GM18951 (cell line): ENCODE results near the gene DICER1.

Experiments
- POLR2A ChIP-seq: IDR thresholded peaks from 4 replicates; pipeline ENCODE4 v1.6.1; 2011; ENCODE audit warnings: mild to moderate bottlenecking; ENCODE audit not compliant: insufficient read length, insufficient read depth; ENCODE audit errors: extremely low read depth
- in situ Hi-C: fragments of 300-500 bp; cut with MboI; formaldehyde crosslinking; loops from one replicate; pipeline ENCODE4 v1.12.0; 2022; ENCODE audit warnings: low sequenced_read_pairs, mixed read lengths, inconsistent platforms; ENCODE audit not compliant: unreplicated experiment

The DICER1 gene

DNA sequence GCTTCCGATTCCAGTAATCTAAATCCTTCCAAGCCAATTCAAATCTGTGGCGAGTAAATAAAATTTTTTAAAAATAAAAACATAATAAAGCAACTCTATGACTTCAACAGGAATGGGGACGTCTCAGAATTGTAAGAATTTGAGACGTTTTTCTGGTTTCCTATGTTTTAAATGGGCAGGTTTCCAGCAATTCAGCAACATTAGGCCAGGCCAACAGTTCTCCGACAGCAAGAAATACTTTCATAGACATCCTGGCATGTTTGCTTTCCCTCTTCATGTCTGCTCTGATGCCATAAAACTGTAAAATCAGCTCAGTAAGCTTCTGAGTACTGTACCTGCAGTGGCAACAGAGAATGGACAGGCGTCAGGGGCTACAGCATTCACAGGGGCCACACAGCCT is 35.8 kb upstream of the DICER1 start:
- in situ Hi-C loops = no loop called here
- no peak for TF ChIP-seq POLR2A

DNA sequence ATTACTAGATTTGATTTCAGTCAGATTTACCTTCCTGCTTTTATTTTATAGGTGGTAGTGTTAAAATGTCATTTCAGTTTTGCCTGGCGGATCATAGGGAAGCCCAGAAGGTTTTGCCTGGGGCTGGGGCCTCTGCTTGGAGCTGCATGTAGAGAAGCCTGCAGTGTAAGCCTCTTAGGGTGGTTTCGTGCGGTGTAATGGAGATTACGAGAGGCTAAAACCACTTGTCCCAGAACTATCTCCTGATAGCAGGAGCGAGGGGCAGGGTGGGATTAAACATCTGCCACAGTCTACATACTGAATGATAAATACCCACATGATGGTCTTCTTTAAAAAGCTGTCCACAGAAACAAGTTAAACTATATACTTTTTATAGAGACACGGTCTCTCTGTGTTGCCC is 35.0 kb upstream of the DICER1 start:
- in situ Hi-C loops = no loop called here
- TF ChIP-seq POLR2A = no peak

DNA sequence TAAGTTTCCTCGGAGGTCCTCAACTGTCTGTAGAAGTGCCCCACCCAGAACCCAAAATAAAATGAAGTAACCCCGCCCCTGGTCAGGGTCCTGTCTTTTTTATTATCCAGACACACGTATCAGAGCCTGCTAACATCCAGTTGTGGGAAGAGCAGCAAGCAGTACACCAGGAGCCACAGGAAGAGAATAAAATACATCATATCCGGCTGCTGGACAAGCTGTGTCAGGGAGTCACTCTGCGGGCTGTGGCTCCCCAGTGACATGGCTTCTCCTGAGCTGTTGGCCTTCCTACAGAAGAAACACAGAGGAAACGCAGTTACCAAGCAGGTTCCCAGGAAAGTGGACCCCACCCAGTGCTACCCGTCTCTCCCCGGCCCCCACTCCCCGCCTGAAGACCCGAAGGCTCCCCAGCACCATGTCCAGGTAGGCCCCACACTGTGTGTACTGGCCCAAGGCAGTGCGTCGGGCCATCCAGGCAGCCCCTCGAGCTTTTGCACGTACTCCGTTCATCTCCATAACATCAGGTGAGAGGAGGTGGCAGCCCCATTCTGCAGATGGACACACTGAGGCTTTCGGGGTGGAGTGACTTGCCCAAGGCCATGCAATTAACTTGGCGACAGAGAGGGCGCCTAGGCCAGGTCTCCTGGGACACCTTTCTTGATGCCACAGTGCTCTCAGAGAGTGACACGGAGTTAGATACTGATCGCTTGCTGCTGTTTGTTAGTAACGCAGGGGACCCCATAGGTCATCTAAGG is 34.3 kb upstream of the DICER1 start:
- no peak for TF ChIP-seq POLR2A
- in situ Hi-C loops = no loop called here

DNA sequence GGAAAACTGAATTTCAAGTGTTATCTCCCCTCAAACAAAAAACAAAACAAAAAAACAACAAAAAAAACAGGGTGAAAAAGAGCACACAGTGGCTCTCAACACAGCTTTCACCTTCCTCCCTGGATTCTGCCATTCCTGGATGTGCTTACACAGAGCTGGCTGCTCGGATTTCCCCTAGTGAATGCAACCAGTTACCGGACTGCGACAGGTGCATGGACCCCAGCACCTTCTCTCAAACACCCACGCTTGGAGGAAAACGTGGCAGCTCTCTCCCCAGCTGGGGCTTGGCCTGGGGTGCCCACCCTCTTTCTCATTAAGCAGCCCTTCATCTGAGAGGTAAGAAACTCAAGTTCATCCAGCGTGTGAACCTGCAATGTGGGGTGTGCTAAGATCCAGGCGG is 33.5 kb upstream of the DICER1 start:
- no peak for TF ChIP-seq POLR2A
- in situ Hi-C loops = no loop called here

DNA sequence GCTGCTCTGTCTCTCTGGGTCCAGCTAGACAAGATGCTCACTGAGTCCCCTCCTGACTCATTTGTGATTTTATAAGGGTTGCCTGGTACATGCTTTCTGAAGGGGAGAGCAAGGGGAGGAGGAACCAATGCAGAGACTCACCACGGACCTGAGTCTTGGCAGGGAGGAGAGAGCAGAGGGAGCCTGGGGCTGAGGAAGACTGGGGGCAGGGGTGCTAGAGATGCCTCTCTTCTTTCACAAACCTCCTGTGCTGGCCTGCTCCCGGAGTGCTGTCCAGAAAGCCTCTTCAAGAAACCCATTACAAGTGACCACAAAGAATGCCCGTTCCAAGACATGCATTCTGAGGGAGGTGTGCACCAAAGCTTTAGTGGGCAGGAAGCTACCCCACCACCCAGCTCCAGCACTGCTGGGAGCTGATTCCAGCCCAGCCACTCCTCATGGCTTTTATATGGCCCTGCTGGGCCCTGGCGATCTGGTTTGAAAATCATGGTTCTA is 33.1 kb upstream of the DICER1 start:
- in situ Hi-C loops = no loop called here

GRCh38 chr14:95189367-95190132 is 32.2 kb upstream of the DICER1 start:
- in situ Hi-C loops = no loop called here
- TF ChIP-seq POLR2A = no peak

More for the DNA sequence above, 33.1 kb upstream of the DICER1 start:
- TF ChIP-seq POLR2A = no peak

GRCh38 chr14:95188380-95188779 is 31.1 kb upstream of the DICER1 start:
- in situ Hi-C loops = no loop called here
- TF ChIP-seq POLR2A = no peak

DNA sequence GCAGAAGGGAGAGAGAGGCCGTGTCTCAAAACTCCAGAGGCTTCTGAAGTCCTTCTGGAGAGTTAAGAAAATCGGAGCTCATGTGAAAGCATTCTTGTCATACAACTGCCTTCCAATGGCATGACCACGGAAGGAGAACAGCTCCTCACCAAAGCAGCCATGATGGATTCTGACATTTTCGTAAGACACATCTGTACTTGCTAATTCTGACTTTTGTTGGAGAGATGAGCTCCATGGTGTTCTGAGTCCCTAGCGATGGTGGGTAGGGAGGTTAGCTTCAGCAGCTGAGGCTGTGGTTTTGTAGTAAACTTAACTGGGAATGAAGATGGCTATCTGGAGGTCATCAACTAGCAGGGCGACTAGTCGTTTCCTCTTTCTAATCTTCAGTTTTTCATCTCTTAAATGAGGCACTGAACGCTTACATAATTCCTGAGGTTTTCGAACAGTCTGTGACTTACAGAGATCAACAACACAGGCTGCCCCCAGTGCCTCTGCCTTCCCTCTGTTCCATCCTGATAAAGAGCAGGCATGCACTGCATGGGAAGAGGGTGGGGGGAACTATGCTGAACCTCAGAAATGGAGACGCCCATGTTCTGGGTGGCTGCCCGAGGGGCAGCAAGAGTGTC is 28.6 kb upstream of the DICER1 start:
- TF ChIP-seq POLR2A = no peak
- in situ Hi-C loops = no loop called here

DNA sequence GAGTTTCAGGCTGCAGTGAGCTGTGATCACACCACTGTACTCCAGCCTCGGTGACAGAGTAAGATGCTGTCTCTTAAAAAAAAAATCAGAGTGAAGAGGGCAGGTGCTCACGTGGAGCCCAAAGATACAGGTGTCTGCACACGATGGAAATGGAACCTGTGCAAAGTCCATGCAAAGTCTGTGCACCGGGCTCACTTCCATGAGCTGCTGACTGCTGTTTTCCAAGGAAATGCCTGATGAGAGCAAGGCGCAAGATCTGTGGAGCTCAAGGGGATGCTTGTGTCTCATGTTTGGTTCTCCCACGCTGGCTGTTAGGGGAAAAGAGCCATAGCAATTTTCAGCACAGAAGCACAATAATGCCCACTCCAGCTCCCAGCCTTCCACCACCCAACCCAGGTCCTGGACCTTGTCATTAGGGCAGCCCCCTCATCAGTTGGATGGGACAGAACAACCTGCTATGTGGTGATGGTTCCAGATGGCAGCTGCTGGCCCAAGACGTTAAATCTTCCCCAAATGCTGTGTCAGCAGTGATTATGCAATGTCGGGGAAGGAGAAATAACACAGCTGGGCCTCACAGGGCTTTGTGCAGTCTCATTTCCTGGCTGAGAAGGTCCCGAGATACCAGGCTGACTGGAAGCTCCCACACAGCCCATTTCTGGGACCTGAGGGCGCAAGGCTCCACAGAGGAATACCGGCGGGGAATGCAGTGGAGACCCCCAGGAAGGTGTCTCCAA is 27.9 kb upstream of the DICER1 start:
- in situ Hi-C loops = no loop called here
- no peak for TF ChIP-seq POLR2A

- in situ Hi-C loops = no loop called here
- TF ChIP-seq POLR2A = no peak
Observed at GRCh38 chr14:95184413-95184790, 27.1 kb upstream of the DICER1 start.

DNA sequence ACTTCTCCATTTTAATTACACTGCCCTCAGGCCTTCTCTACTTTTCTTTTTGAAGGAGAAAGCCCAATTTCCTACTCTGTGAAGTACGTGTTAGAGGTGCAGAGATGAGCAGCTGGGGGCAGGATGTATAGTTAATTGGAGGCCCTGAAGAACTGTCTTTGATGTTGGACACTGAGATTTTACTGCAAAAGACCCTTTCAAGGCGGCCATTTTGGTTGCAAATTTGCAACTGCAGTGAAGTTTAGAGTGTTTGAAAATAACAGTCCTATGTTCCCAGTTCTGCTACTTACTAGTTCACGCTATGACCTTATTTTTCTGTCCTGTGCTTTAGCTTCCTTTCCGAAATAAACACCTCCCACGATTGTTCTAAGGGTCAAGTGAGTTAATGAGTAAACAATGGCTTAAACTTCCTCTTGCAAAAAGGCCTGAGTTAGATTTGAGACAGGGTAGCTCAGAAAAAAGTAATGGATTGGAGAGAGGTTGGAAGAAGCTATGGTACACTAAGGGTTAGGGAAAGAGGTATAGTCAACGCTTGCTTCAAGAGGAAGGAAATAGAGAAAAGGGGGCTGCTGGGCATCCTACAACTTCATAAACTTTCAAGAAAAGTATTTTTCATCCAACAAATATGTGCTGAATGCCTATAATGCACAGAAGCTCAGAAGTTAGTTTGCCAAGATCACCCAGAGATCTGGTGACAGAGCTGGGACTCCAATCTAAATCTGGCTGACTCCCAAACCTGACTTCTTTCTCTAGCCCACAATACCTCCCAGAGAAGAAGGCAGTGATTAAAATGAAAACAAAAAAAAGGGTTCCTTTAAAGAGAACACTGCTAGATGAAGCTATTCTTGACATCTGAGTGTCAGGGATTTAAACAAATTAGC is 26.4 kb upstream of the DICER1 start:
- in situ Hi-C loops = no loop called here
- no peak for TF ChIP-seq POLR2A

- in situ Hi-C loops = no loop called here
- no peak for TF ChIP-seq POLR2A
Observed at GRCh38 chr14:95183082-95183481, 25.8 kb upstream of the DICER1 start.

DNA sequence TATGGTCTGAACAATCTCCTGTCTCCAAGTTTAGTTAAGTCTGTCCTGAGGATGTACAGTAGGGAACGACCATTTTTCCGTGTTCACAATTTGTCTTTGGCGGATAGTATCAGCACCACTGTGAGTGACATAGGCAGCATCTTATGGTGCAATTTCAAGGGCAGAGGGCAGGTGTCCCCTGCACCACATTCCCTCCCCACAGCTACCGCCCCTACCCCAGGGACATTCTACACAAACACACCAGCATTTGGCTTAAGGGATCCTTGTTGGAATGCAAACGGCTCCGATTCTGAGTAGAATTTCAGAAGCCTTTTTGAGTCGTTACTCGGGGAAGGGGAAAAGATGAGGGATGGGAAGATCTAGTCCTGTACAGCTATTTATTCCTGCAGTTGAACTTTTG is 25.1 kb upstream of the DICER1 start:
- TF ChIP-seq POLR2A = no peak
- in situ Hi-C loops = no loop called here
